ENCODE results near the gene ZFAND6. TPM values are rescaled to one million over a fixed set of nuclear protein-coding genes. Genes with fewer than 3 reads are reported as not detected.
A peak's percentile ranks its signal among the peaks of the same experiment; 100 is the strongest.

The ZFAND6 gene
- total RNA-seq, 1 donor from 2014 or later = 46.8 TPM

- H3K4me3 Mint-ChIP-seq (ENCODE audit: unreplicated experiment) = no peak overlapping the region
- H3K27ac Mint-ChIP-seq (ENCODE audit: unreplicated experiment) = peak overlapping the region; percentile 83
- no peak for TF ChIP-seq CTCF (IDR thresholded peaks at IDR 0.05)
Observed at GRCh38 chr15:80179025-80179759, 119.7 kb downstream of the ZFAND6 start.

GRCh38 chr15:80179935-80180334 lies 120.5 kb downstream of the ZFAND6 start:
- Mint-ChIP-seq H3K4me3 (ENCODE audit: unreplicated experiment) (no peak overlapping the region), H3K27me3 (ENCODE audit: low read depth) (no peaks in the 10 kb centered on the region), H3K9me3 (ENCODE audit: low read depth) (peaks cover 5% of the 10 kb centered on the region), H3K4me1 (ENCODE audit: low read depth) (peaks cover 17% of the 10 kb centered on the region), H3K27ac (ENCODE audit: unreplicated experiment) (no peak overlapping the region), H3K36me3 (ENCODE audit: low read depth) (peaks cover 19% of the 10 kb centered on the region)
- TF ChIP-seq CTCF (IDR thresholded peaks at IDR 0.05) = no peak
- no peak for DNase-seq (ENCODE audit: low spot score)

More at GRCh38 chr15:80179025-80179759, 119.7 kb downstream of the ZFAND6 start:
- Mint-ChIP-seq H3K27me3 (ENCODE audit: low read depth) (no peaks in the 10 kb centered on the region), H3K9me3 (ENCODE audit: low read depth) (peaks cover 5% of the 10 kb centered on the region), H3K4me1 (ENCODE audit: low read depth) (peaks cover 17% of the 10 kb centered on the region), H3K36me3 (ENCODE audit: low read depth) (peaks cover 15% of the 10 kb centered on the region)
- no peak for DNase-seq (ENCODE audit: low spot score)

- Mint-ChIP-seq H3K27ac (ENCODE audit: unreplicated experiment) (no peak overlapping the region), H3K36me3 (ENCODE audit: low read depth) (peaks cover 23% of the 10 kb centered on the region), H3K4me1 (ENCODE audit: low read depth) (peaks cover 17% of the 10 kb centered on the region)
Observed at GRCh38 chr15:80180468-80180867, 121.0 kb downstream of the ZFAND6 start.

GRCh38 chr15:80180986-80181385 lies 121.5 kb downstream of the ZFAND6 start:
- H3K4me3 Mint-ChIP-seq (ENCODE audit: unreplicated experiment) = no peak overlapping the region
- peaks cover 17% of the 10 kb centered on the region for H3K4me1 Mint-ChIP-seq (ENCODE audit: low read depth)
- H3K36me3 Mint-ChIP-seq (ENCODE audit: low read depth) = peaks cover 24% of the 10 kb centered on the region
- H3K9me3 Mint-ChIP-seq (ENCODE audit: low read depth) = peaks cover 8% of the 10 kb centered on the region
- H3K27ac Mint-ChIP-seq (ENCODE audit: unreplicated experiment) = no peak overlapping the region
- TF ChIP-seq CTCF (IDR thresholded peaks at IDR 0.05) = no peak
- no peak for DNase-seq (ENCODE audit: low spot score)
- H3K27me3 Mint-ChIP-seq (ENCODE audit: low read depth) = no peaks in the 10 kb centered on the region

More at GRCh38 chr15:80180468-80180867, 121.0 kb downstream of the ZFAND6 start:
- TF ChIP-seq CTCF (IDR thresholded peaks at IDR 0.05) = no peak
- Mint-ChIP-seq H3K9me3 (ENCODE audit: low read depth) (peaks cover 8% of the 10 kb centered on the region), H3K27me3 (ENCODE audit: low read depth) (no peaks in the 10 kb centered on the region), H3K4me3 (ENCODE audit: unreplicated experiment) (no peak overlapping the region)
- DNase-seq (ENCODE audit: low spot score) = no peak

- H3K4me1 Mint-ChIP-seq (ENCODE audit: low read depth) = peaks cover 17% of the 10 kb centered on the region
- H3K36me3 Mint-ChIP-seq (ENCODE audit: low read depth) = peaks cover 32% of the 10 kb centered on the region
- no peak overlapping the region for H3K4me3 Mint-ChIP-seq (ENCODE audit: unreplicated experiment)
- TF ChIP-seq CTCF (IDR thresholded peaks at IDR 0.05) = no peak
- H3K9me3 Mint-ChIP-seq (ENCODE audit: low read depth) = peaks cover 8% of the 10 kb centered on the region
- no peak overlapping the region for H3K27ac Mint-ChIP-seq (ENCODE audit: unreplicated experiment)
- DNase-seq (ENCODE audit: low spot score) = no peak
- no peaks in the 10 kb centered on the region for H3K27me3 Mint-ChIP-seq (ENCODE audit: low read depth)
Observed at GRCh38 chr15:80182611-80183261, 123.3 kb downstream of the ZFAND6 start.
